HG02852 (cell line): ENCODE data around the gene THEMIS.
"Not testable (repeated sequence)": the region's sequence is repeated elsewhere in the genome, so short reads cannot be mapped to it uniquely, and the experiment has no call there.

Experiments used
- ATAC-seq: cut with Tn5 transposase; IDR thresholded peaks from one replicate; pipeline ENCODE4 v1.9.1; 2021; ENCODE audit warnings: mild to moderate bottlenecking, moderate library complexity; ENCODE audit not compliant: unreplicated experiment

The THEMIS gene

DNA sequence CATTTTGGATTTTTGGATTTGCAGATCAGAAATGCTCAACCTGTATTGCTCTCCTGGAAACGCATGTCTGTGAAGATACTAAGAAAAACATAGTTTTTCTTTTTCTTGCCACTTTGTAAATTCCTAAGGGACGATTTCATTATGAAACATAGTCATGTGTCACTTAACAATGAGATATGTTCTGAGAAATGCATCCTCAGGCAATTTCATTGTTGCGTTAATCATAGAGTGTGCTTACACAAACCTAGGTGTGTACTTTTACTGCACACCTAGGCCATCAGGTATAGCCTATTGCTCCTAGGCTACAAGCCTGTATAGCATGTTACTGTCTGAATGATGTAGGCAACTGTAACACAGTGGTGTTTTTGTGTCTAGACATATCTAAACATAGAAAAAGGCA is 13.4 kb upstream of the THEMIS start:
- no peak for ATAC-seq

DNA sequence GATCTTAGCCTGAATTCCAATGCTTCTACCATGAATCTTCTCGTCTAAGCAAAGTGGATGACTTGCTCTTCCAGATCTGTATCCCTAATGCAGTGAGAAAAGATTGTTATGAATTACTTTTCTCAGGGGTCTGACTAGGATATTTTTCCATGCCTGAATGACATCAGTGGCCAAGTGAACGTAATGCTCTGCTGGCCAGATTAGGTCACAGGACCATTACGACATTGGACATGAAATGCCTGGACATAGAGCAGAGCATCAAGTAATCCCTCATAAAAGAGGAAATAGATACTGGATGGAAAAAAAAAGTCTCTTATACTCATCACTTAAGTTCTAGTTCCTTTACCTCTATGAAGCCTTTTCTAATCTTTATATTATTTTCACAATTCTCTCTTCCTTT is 12.1 kb upstream of the THEMIS start:
- no peak for ATAC-seq

DNA sequence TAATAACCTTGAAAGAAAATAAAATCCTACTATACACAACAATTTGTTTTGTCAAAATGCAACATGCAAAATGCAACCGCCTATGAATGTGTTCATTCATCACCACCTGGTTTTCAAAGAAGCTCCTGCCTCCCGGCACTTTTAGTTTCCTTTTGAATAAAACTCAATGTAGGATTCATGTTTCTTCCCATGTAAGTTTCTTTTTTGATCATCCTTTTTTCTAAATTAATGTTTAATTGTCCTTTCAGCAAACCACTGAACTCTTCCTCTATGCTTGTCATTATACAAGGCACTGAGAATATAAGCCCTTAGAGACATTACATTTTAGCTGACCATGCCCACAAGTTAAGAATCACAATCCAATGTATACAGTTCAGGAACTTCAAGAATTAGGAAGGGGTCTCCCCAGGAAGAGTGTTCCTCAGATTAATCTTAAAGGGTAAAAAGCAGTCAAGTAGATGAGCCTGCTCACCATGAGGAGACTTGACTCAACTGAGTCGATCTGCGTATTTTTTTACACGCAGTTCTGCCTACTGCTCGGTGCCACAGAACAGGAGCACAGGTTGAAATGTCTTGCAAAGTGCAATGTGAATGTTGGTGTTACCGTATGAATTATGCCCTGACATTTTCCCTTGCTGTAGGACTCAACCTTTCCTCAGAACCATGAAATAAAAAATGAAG is 7.2 kb upstream of the THEMIS start:
- peak; percentile 68 for ATAC-seq

DNA sequence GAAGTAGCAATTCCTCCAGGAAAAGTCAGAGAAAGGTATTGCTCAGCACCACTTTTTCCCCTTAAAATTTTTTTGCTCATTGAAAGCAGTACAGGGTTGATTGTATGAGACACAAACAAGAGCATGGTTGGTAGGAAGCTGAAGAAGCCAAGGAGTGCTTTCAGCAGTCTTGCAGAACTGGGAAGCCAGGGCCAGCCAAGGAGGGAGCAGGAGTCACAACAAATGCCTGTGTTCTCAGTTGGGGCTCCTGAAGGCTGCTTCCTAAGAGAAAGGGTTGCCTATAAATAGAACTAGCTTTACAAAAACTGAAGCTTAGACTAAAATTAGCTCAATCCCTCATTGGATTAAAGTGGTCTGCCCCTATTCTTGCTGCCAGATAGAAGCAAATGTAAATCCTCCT is 3.3 kb upstream of the THEMIS start:
- ATAC-seq = no peak

DNA sequence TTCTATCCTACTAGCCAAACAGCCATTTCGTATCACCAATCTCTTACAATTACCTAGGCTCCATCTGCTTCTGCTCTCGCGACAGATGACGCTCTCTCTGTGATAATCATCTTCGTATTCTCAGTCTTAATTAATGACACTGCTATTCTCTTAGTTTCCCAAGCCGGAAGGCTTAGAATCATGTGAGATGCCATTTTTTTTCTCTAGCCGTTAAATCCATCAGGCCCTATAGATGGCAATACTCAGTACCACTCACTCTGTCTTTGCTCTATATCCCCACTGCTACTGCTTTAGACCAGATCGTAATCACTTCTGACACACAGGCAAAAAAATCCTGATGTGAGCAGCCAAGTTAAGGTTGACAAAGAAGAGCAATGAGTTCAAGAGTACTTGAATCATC is 2.1 kb upstream of the THEMIS start:
- no peak for ATAC-seq

DNA sequence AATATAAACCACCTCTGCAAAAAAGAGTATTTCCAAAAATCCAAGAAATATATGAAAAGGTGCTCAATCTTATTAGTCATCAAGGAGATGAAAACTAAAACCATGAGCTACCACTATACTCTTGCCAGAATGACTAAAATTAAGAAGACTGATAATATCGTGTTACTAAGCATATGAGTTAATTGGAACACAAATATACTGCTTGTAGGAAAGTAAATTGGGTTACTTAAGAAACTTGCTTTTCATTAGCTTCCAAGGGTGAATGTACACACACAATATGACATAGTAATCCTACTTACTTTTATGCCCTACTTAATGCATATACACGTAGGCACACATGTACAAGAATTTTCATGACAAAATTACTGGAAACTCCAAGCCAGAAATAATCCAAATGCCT is 3.4 kb downstream of the THEMIS start:
- no peak for ATAC-seq

DNA sequence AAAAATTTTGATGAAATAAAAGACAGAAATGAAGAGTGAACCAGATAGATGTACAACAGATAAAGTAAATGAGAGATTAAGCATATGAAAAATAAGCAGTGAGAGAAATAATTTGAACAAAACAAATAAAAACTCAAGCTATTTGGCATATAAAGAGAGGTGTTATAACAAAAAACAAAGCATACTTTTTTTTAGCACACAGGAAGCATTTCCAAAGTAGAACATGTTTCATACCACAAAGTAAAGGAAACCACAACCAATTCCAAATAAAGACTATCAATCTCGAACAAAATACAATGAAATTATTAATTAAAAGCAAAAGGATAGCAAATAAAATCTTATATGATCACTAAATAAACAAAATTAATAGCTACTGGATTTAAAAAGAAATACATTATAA is 6.8 kb downstream of the THEMIS start:
- ATAC-seq = no peak

DNA sequence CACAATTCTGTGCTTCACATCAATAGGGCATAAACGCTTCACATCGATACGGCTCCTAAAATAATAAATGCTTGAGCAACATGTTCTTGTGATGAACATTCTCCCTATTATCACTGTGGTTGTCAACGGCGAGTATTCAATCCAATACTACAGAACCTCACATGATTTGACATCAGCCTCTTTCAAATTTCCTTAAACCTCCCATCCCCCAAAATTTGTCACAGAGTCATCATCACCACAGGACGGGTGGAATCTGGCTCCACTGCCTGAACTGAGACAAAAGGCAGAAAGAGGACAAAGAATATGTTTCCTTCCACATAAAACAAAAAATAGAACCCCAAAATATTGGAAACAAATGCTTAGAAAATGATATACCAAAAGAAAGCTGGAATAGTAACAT is 7.3 kb downstream of the THEMIS start:
- no peak for ATAC-seq

DNA sequence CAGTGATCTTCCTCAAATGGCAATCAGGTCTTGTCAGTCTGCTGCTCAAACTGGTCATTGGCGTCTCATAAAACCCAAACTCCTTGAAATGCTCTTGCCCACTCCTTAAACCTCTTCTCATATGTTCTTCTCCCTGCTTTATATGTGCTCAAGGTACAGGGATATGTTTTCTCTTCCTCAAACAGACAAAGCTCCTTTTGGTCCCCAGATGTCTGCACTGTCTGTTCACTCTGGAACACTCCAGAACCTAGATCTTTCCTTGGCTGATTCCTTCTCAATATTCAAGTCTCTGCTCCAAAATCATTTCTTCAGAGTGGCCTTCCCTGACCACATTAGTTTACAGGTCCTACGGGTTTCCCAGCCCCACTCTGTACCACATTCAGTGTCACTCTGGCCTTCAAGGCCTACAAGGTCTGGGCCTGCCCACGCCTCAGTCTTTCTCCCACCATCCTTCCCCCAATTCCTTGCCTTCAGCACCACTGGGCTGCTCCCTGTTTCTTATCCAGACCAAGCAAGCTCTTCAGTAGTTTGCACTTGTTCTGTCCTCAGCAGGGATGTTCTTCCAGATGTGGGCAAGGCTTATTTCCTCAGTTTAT is 9.0 kb downstream of the THEMIS start:
- no peak for ATAC-seq

DNA sequence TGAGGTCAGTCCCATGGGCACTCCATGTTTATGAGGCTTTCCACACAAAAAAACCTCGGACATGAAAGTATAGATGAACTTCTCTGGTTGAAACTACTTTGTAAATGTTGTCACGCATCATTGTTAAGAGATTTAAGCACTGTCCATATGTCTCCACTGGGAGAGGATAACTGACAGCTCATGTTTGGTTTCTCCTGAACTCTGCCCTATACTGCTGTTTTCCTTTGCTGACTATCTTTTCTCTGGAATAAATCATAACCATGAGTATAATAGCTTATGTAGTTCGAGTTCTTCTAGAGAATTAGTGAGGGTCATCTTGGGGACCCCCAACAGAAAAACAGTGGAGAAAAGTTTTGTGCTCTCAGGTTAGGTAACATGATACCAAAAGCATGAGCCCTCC is 14.3 kb downstream of the THEMIS start:
- no peak for ATAC-seq

DNA sequence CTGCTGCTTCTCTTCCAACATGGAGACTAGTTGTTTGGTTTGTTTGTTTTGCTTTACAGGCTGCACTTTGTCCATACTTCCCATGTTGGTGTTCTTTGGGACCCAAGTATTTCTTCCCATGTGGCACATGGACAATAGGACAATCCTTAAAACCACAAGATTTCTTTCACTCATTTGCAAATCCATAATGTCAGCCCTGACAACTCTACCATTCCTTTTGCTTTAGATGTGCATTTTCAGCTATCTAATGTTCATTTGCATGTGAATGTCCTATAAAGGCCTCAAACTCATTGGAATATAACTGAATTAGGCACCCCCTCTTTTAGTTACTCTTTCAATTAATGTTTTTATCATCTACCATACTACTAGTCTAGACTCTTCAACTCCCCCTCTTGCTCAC is 16.7 kb downstream of the THEMIS start:
- ATAC-seq = no peak

DNA sequence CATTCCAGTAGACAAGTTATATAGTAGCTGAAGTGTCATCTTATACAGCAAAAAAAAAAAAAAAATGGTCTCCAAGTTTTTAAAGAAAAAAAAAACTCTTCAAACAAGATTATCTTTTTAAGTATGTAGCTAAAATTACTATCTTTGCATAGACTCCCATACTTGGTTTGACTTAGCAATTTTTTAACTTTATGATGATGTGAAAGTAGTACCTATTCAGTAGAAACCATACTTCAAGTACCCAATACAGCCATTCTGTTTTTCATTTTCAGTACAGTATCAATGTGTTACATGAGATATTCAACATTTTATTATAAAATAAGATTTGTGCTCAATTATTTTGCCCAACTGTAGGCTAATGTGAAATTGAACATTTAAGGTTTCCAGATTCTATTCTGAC is 18.9 kb downstream of the THEMIS start:
- ATAC-seq = not testable (repeated sequence)

DNA sequence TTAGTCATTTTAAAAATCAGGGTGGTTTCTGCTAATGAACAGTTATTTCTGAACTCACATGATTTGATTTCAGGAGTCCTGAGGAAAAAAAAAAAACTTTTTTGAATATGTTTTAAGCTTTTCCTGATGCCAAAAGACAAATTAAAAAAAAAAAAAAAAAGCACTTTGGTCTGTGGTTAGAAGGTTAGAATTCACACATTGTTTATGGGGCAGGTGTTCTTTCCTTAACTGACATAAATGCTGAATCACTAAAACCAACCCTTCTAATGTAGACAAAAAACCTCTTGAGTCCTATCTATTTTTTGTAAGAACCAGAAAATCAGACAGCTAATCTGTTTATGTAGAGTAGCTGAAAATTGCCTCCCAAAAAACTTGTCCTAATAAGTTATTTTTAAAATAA is 20.4 kb downstream of the THEMIS start:
- no peak for ATAC-seq

DNA sequence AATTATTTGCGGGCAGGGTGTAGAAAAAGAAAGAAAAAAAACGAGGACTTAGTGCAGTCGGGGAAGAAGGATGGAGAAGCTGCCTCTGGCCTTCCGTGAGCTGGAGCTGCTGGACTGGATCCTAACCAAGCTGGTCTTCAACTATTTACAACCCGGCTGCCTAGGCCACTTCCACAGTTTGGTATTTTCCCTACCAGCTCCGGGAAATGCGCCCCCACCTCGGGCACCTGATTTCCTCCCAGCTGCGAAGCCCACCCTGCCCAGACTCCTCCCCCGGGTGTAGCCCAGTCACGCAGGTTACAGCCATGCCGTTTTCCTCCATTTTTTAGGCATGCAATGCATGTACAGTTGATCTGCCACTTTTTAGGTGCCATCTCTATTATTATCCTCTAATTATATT is 21.2 kb downstream of the THEMIS start:
- no peak for ATAC-seq

DNA sequence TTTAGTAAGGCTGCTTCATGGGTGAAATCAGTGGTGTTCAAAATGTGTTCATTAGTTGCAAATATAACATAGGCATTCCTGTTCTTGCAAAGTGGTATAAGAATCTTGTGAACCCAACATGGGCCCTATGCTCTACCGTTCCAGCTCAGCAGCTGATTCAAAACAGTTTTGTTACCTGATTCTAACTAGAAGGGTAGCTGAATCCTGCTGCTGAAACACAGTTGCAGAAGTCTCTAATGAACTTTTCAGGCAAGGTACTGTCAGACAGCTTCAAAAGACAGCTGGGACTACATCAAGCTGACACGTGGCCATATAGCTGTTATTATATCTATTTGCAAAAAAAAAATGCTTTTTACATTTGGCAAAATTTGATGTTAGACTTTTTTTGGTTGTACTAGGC is 22.7 kb downstream of the THEMIS start:
- no peak for ATAC-seq

DNA sequence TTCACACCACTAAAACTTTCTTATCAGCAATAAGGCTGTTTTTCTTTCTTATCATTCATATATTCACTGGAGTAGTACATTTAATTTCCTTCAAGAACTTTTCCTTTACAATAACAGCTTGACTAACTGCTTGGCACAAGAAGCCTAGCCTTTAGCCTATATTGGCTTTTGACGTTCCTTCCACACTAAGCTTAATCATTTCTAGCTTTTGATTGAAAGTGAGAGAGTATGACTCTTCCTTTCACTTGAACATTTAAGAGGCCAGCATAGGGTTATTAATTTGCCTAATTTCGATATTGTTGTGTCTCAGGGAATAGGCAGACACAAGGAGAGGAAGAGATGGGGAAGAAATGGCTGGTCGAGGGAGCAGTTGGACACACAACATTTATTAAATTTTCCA is 23.6 kb downstream of the THEMIS start:
- peak; percentile 47 for ATAC-seq

DNA sequence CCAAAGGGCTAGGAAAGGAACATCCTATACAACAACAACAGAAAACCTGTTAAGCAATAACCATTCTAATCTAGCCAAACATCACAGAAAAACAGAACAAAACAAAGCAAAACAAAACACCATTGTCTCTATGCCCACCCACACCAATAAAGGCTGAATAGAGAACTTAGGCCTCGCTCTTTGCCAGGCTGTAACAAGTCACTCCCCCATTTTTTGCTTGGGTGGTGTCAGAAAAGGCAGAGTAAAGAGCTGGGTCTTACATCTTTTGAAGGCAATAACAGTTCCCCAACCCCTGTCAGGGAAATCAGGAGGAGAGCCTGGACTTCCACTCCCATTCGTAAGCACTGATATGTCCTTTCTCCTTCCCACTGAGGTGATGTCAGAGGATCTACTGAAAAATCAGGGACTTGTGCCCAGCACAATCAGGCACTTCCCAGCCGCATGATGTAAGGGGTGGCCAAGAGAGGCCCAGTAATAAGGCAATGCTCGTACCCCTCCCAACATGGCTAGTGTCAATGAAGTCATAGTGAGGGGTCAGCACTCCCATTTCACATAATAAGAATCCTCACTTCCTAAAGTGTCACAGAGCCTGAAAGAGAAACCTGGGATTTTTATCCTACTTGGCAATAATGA is 31.0 kb downstream of the THEMIS start:
- ATAC-seq = no peak

DNA sequence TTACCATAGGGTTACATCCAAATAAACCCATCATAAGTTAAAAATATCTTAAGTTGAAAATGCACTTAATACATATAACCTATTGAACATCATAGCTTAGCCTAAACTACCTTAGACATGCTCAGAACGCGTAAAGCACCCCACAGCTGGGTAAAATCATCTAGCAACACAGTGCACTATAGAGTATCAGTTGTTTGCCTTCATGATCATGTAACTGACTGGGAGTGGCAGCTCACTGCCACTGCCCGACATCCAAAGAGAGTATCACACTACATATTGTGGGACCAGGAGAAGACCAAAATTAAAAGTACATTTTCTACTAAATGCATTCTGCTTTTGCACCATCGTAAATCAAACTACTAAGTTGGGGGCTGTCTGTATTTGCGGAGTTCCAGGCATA is 31.7 kb downstream of the THEMIS start:
- ATAC-seq = no peak

DNA sequence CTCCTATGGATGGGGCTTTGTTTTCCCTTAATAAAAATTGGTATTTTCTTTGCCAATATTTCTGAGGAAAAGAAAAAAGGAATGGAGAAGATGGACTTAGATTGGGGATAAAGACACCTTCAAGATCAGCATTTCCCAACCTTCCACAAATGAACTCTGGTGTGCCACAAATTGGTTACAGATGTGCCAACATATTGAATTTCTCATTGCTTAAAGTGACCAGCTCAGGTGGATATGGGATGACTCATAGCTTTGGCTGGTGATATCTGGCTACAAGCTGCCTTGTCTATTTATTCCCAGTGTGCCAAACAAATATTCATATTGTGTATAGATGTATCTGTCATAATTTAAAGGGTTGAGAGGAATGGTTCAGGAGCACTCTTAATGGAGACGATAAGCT is 32.5 kb downstream of the THEMIS start:
- no peak for ATAC-seq

DNA sequence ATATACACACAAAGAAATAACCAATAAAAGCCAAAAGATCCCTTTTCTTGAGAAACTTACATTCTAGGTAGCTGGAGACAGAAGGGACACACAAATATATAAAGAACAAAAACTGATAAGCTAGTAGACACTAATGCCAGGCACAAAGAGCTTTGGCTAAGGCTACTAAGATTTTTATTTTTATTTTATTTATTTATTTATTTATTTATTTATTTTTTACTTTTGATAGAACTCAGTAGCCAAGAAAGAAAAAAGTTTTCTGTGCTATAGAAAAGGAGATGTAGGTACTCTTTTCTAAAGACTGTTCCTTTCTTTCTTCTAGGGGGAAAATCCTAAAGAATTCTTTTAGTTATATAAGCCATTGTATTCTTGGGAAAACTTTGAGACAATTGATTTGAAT is 34.1 kb downstream of the THEMIS start:
- no peak for ATAC-seq

DNA sequence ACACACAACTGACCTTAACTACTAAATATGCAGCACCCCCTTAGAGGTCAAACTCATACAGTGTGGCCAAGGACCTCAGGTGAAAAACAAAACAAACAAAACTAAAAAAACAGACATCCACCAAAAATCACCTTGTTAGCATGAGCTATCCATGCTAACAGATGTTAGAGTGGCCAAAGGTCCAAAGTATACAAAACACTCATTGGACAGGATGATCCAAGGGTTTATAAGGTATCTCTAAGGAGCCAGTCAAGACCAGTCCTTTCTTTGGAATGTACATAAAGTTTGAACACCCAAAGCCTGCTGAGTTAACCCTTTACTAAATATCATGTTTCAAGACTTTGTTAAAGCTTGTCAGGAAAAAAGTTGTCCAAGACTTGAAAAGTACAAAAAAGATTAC is 35.8 kb downstream of the THEMIS start:
- ATAC-seq = no peak

DNA sequence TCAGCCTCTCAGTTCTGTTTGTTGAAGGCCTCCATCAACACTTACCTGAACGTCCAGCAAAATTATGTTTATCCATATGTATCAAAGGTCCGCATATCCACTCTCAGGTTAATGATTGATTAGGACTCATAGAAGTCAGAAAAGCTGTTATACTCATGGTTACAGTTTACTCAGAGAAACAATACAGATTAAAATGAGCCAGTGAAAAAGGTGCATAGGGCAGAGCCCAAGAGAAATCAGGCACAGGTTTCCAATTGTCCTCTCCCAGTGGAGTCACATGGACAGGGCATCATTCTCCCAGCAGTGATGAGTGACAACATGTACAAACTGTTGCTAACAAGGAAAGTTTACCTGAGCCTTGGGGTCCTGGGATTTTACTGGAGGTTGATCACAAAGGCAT is 36.2 kb downstream of the THEMIS start:
- no peak for ATAC-seq

DNA sequence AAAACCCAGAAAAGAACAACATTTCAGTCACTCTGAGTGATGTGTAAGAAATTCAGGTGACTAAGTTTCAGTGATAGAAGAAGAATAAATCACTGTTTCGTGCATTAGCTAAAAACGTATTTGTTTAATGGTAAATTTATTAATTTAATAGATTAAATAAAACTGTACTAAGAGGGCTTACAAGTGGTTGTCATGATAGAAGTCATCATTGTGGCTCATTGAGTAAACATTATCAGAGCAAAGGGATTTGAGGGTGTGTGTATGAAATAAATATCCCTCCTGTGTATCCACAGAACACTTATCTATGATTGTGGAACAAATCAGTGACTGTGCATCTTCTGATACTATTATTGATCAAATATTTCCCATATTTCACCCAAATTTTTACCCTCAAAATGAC is 40.1 kb downstream of the THEMIS start:
- no peak for ATAC-seq
